Hindlimb muscle (tissue), 1 donor: Measurements from ENCODE around the gene TJP3. TPM values are rescaled to one million over a fixed set of nuclear protein-coding genes. Genes with fewer than 3 reads are reported as not detected.

Source experiments
- DNase-seq: peaks from one replicate; pipeline ENCODE4 v3.0.0-alpha.2; 2013
- polyA plus RNA-seq: library from polyadenylated mRNA; unstranded; fragments of 120-200 nt; gene quantifications from one replicate; pipeline ENCODE4 v1.2.1, GENCODE V29; 2013; ENCODE audit not compliant: insufficient read length

The TJP3 gene
- polyA plus RNA-seq, 1 donor, result not detected

GRCh38 chr19:3770136-3770999 lies 62.2 kb downstream of the TJP3 start:
- no peak for DNase-seq

DNA sequence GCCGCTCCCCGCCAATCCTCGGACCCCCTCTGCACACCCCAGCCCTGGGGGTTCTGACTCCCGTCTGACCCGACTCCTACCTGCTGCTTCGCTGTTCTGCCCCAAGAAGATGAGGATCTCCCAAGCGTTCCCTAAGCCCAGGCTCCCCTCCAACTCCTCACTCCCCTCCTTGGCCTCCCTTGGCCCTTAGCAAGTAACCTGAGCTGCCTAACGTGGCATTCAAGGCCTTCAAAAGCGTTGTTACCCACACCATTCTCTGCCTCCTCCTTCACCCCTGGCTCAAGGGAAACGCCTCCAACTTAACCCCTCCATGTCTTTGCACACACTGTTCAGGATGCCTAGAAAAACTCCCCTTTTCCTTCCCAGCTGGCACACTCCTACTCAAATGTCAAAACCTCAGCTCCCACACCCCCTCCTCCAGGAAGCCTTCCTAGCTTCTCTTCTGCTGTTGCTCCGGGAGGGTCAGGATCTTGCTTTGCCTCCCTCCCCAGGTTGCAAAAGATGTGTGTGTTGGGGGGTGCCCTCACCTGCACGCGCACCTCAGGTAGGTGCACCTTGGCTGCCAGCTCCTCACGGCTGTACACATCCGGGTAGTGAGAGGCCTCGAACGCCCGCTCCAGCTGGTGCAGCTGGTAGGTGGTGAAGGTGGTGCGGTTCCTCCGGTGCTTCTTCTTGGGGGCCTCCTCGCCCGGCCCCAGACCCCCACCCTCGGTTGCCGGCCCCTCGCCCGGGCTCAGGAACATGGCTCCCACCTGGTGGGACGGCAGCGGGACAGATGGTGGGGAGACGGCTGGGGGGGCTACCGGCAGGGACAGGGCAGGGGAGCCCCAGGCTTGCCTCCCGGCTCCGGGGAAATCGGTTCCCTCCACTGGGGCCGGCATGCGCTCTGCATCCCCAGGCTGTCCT lies 63.1 kb downstream of the TJP3 start:
- no peak for DNase-seq

GRCh38 chr19:3771906-3772455 lies 63.8 kb downstream of the TJP3 start, which contains the start of gene RAX2:
Gene RAX2 (minus strand): TSS chr19:3772228. CDS start chr19:3771742, 486 bp downstream.
- DNase-seq, result no peak

GRCh38 chr19:3773814-3774515 lies 65.8 kb downstream of the TJP3 start:
- DNase-seq, result no peak

DNA sequence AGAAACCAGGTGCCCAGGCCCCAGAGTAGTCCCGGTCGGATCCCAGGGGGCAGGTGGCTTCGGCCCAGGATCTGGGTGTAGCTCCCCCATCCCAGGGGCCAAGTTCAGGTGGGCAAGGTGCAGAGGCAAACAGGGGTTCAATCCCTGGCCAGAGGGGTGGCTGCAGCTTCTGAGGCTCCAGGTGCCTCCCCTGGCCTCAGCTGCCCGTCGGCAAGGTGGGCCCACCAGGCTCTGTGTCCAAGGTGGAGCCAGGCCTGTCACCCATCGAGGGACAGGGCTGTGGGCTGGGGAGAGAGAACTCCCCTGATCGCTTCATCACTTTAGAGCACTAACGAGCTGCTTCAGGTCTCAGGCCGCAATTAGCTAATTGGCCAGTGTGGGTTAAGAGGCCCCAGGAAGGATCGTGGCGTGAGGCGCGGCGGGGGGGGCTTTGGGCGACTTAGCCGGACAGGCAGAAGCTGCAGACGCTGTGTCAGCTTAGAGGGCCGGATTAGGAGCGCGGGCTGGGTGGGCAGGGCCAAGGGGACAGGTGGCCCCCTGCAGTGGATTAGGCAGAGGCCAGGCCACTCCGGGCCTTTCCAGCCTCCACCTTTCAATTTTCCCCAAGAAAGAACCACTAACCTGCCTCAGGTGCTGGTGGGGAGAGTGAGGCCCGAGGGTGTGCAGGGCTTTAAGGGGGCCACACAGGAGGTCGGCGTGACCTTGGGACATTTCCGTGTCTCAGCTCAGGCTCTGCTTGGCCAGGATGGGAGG lies 66.6 kb downstream of the TJP3 start:
- no peak for DNase-seq

DNA sequence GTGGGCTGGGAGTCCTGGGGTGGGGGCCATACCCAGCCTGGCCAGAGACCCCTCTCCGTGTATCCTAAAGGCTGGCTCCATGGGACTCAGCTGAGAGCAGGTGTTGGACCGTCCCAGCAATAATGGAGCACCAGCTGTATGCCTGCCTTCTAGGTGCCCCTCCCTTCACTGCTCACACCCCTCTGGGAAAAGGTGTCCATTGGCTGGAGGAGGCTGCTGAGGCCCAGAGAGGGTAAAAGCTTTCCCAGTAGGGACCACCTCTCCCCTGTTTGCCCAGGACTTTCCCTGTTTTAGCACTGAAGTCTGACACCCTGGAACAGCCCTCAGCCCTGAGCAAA lies 67.2 kb downstream of the TJP3 start:
- DNase-seq, result no peak

DNA sequence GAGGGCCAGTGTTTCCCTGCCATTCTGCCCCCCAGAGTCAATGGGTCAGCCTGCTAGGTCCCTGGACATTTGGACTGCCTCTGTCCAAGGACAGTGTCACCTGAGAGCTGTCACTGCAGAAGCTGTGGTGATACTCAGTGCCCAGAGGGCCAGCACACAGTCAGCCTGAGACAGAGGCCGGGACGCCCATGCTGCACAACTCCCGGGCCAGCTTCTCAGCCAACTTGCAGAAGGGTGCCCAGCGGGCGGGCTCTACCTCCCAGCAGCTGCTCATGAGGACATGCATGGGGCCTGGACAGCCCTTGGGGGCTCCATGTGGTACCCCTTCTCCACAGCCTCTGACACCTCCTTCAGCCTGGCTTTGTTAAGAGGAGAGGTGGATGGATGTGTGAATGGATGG lies 67.6 kb downstream of the TJP3 start:
- no peak for DNase-seq

DNA sequence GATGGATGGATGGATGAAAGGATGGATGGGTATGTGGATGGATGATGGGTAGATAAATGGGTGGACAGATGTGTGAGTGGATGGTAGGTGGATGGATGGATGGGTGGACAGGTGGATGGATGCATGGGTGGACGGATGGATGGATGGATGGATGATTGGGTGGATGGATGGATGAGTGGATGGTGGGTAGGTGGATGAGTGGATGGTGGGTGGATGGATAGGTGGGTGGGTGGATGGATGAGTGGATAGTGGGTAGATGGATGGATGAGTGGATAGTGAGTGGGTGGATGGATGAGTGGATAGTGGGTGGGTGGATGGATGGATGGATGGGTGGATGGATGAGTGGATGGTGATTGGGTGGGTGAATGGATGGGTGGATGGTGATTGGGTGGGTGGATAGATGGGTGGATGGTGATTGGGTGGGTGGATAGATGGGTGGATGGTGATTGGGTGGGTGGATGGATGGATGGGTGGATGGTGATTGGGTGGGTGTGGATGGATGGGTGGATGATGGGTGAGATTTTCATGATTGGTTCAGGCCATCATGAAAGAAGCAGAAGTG lies 68.4 kb downstream of the TJP3 start:
- no peak for DNase-seq

DNA sequence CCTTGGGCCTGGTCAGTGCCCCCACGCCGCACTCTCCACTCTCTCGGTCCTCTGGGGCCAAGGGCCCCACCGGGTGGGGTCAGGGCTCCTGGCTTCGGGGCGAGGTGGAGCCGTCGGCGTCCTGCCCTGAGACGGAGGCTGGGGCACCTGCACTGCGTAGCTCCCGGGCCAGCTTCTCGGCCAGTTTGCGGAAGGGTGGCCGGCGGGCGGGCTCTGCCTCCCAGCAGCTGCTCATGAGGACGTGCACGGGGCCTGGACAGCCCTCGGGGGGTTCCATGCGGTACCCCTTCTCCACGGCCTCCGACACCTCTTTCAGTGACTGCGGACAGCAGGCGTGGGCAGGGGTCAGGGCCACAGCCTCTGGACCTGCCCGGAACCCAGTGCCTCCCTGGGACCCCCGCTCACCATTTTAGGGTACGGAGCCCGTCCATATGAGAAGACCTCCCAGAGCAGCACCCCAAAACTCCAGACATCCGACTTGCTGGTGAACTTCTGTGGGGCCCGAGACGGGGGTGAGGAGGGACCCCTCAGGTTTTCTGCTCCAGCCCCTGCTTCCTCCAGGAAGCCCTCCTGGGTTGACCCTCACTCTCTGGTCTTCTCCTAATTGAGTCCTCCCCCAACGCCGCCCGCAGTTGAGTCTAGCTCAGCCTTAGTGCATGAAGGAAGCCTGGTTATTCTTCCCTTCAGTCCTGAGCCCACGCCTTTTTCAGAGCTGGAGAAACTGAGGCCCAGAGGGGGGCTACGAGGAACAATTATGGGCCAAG lies 70.1 kb downstream of the TJP3 start:
- DNase-seq, result no peak

- no peak for DNase-seq
These were observed 70.9 kb downstream of the TJP3 start for GRCh38 chr19:3778899-3779723.

DNA sequence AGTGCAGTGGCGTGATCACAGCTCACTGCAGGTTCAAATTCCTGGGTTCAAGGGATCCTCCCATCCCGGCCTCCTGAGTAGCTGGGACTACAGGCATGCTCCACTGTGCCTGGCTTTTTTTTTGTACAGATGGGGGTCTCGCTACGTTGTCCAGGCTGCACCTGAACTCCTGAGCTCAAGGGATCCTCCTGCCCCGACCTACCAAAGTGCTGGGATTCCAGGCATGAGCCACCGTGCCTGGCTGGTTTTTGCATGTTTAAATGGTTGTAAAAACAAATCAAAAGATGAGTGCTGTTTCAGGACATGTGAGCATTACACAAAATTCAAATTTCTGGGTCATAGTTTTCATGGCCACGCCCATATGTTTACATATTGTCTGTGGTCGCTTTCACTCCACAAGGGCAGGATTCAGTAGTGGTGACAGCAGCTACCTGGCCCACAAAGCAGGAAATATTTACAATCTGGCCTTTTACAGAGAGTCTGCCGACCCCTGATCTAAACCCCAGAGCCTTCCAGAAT lies 72.7 kb downstream of the TJP3 start:
- no peak for DNase-seq

DNA sequence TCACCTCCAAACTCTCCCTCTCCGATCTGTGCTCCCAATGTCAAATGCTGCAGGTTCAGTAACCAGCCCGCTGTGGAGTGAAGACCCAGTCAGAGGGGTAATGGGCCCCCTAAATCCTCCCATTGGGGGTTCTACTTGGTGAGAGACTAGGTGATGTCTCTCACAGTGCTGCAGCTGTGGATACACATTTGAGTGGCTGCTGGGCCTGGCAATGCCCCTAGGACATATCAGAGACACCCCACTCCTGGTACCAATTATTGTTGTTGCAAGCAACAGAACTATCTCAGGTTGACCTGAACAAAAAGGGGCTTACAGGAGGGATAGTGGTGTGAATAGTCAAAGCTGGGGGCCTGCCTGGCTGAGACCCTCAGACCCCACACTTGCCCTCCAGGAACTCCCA lies 73.4 kb downstream of the TJP3 start:
- no peak for DNase-seq

DNA sequence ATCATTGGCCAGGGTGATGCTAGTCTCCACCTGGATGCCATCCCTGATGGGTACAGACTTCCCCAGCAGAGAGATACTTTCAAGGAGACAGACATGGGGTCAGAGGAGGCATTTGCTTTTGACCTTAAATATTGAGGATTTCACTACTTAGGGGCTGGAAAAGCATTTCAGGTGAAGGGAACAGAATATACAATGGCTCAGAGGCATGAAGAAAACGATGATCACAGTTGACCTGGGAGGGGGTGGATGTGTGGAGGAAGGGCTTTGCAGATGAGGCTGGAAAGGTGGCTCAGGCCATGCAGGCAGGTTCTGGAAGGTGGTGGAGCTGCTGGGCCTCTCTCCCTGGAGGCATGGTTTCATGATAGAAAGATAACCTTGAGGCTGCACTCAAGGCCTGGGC lies 74.1 kb downstream of the TJP3 start:
- DNase-seq, result no peak

- DNase-seq, result no peak
These were observed 74.7 kb downstream of the TJP3 start for GRCh38 chr19:3782903-3783302.

DNA sequence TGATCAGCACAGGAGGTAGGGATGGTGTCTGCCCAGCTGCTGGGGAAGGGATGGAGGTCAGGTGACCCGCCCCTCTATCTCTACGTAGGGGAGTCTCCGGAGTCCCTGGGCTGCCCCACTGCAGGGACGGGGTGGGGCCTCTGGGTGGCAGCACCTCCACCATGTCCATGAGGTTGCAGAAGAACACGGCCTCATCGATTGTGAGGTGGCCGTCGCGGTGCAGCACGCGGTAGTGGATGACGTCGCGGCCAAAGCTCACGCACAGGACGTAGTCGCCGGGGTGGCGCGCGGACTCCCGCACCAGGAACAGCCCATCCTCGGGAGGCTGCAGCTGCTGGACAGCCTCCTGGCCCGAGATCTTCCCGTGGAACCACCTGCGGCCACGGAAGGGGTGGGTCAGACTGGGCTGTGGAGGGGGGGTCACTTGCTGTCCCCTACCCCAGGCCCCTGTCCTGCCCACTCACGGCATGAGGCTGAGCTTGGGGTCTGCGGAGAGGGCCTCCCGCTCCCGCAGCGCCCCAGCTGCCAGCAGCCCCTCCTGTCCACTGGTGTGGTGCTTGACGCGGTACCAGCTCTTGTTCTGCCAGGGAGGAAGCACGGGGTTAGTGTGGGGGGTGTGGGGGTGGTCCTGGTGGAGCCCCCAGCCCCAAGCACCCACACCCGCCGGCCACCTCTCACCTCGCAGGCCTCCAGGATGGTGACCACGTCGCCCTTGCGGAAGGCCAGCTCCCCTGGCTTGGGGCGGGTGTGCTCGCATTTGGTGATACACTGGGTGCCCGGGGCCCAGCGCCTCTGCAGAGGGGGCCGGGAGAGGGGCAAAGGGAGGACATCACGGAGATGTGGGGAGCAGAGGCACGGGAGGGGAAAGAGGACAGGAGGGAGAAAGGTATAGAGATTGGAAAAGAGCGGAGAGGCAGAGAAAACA lies 75.7 kb downstream of the TJP3 start:
- DNase-seq, result no peak

GRCh38 chr19:3784607-3785450 lies 76.6 kb downstream of the TJP3 start:
- DNase-seq, result no peak

DNA sequence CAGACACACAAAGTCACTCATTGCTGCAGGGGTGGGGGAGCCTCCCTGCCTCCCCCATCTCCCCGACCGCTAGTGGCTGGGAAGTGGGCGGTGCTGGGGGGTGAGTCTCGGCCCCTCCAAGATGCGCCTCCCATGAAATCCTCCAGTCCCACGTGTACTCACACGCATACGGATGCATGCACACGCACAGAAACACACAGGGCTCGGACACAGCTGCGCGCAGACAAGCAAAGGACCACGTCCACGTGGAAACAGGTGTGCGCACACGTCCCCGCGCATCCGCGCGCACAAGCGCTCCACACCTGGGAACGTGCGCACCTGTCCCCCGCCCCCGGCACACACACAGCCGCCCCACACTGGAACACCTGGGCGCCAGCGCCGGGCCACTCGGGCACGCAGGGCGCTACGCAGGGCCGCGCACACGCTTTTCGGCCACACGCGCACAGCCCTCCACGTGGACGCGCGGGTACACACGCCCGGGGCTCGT lies 77.3 kb downstream of the TJP3 start:
- DNase-seq, result no peak
